ENCODE results near the gene DLGAP1.

DNA sequence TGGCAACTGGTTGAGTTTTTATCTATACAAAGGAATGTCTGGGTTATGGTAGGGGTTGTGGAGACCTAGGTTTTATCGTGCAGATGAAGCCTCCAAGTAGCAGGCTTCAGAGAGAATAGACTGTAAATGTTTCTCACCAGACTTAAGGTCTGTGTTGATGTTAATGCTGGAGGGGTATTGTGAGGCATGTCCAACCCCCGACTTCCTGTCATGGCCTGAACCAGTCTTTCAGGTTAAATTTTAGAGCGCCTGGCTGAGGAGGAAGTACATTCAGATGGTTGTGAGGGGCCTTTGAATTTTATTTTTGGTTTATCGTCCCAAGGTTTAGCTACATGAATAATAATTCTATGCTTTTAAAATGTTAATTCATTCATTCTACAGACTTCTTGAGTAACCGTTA lies 435.1 kb downstream of the DLGAP1 start:
- no peak for TF ChIP-seq CTCF (IDR thresholded peaks at IDR 0.05)
- TF ChIP-seq POLR2A (IDR thresholded peaks at IDR 0.05) = no peak
- no peak for TF ChIP-seq EP300 (IDR thresholded peaks at IDR 0.05)
